ENCODE data around the gene VPS41.

Gene VPS41

GRCh38 chr7:38824948-38825347, 84.0 kb downstream of the VPS41 start:
- no peak for DNase-seq (ENCODE audit: low read depth)
- no peak overlapping the region for H3K4me3 ChIP-seq (ENCODE audit: low read depth, low read length)

GRCh38 chr7:38822549-38822948, 86.4 kb downstream of the VPS41 start:
- no peak for DNase-seq (ENCODE audit: low read depth)
- TF ChIP-seq CTCF (IDR thresholded peaks at IDR 0.05; ENCODE audit: low read depth, low read length, missing control alignments) = no peak
- no peak overlapping the region for H3K4me3 ChIP-seq (ENCODE audit: low read depth, low read length)

More at GRCh38 chr7:38824948-38825347, 84.0 kb downstream of the VPS41 start:
- no peak for TF ChIP-seq CTCF (IDR thresholded peaks at IDR 0.05; ENCODE audit: low read depth, low read length, missing control alignments)

GRCh38 chr7:38820571-38820970, 88.4 kb downstream of the VPS41 start:
- TF ChIP-seq CTCF (IDR thresholded peaks at IDR 0.05; ENCODE audit: low read depth, low read length, missing control alignments) = no peak
- no peak overlapping the region for H3K4me3 ChIP-seq (ENCODE audit: low read depth, low read length)
- DNase-seq (ENCODE audit: low read depth) = no peak

GRCh38 chr7:38819463-38819862, 89.5 kb downstream of the VPS41 start:
- no peak overlapping the region for H3K4me3 ChIP-seq (ENCODE audit: low read depth, low read length)
- DNase-seq (ENCODE audit: low read depth) = no peak
- TF ChIP-seq CTCF (IDR thresholded peaks at IDR 0.05; ENCODE audit: low read depth, low read length, missing control alignments) = no peak

- DNase-seq (ENCODE audit: low read depth) = no peak
- no peak overlapping the region for H3K4me3 ChIP-seq (ENCODE audit: low read depth, low read length)
- no peak for TF ChIP-seq CTCF (IDR thresholded peaks at IDR 0.05; ENCODE audit: low read depth, low read length, missing control alignments)
Measured at GRCh38 chr7:38817526-38817925, 91.5 kb downstream of the VPS41 start.

- no peak overlapping the region for H3K4me3 ChIP-seq (ENCODE audit: low read depth, low read length)
- no peak for TF ChIP-seq CTCF (IDR thresholded peaks at IDR 0.05; ENCODE audit: low read depth, low read length, missing control alignments)
- no peak for DNase-seq (ENCODE audit: low read depth)
Measured at GRCh38 chr7:38813768-38814167, 95.2 kb downstream of the VPS41 start.

- no peak overlapping the region for H3K4me3 ChIP-seq (ENCODE audit: low read depth, low read length)
- TF ChIP-seq CTCF (IDR thresholded peaks at IDR 0.05; ENCODE audit: low read depth, low read length, missing control alignments) = no peak
- DNase-seq (ENCODE audit: low read depth) = no peak
Measured at GRCh38 chr7:38806912-38807311, 102.1 kb downstream of the VPS41 start.

Measured in GM12864 (cell line).